Astrocyte (in vitro differentiated cells and primary cell): Measurements from ENCODE around the gene KRT17. TPM values are rescaled to one million over a fixed set of nuclear protein-coding genes. Genes with fewer than 3 reads are reported as not detected.

Source experiments
- DNase-seq: peaks from one replicate; pipeline ENCODE4 v3.0.0-alpha.2; 2010; ENCODE audit warnings: low read depth
- FAIRE-seq: peaks from 2 replicates; lab custom pipeline; 2011; peaks lifted over from hg19 to GRCh38; lab: Jason Lieb, UNC
- H2AFZ ChIP-seq: 2 replicates; pipeline ENCODE4 v1.6.0; 2012; ENCODE audit warnings: low read depth, low read length, inconsistent platforms
- H3K27ac ChIP-seq: 2 replicates; pipeline ENCODE4 v1.5.1; 2011; ENCODE audit warnings: low read depth, low read length, inconsistent platforms
- H3K27me3 ChIP-seq: 2 replicates; pipeline ENCODE4 v1.6.0; 2011; ENCODE audit warnings: low read length, inconsistent platforms; ENCODE audit not compliant: insufficient read depth
- H3K36me3 ChIP-seq: 2 replicates; pipeline ENCODE4 v1.5.1; 2011; ENCODE audit warnings: low read length, inconsistent platforms; ENCODE audit not compliant: insufficient read depth
- H3K4me1 ChIP-seq: 2 replicates; pipeline ENCODE4 v1.5.1; 2011; ENCODE audit warnings: low read length, inconsistent platforms; ENCODE audit not compliant: insufficient read depth
- H3K4me2 ChIP-seq: 2 replicates; pipeline ENCODE4 v1.6.0; 2012; ENCODE audit warnings: low read length, inconsistent platforms
- H3K4me3 ChIP-seq: 2 replicates; pipeline ENCODE4 v1.5.1; 2011; ENCODE audit warnings: low read depth, mild to moderate bottlenecking, low read length, inconsistent platforms; ENCODE audit not compliant: insufficient read depth
- H3K79me2 ChIP-seq: 2 replicates; pipeline ENCODE4 v1.6.0; 2012; ENCODE audit warnings: mild to moderate bottlenecking, low read length, inconsistent platforms; ENCODE audit not compliant: insufficient read depth
- H3K9ac ChIP-seq: 2 replicates; pipeline ENCODE4 v1.6.0; 2012; ENCODE audit warnings: mild to moderate bottlenecking, low read length, inconsistent platforms
- H3K9me3 ChIP-seq: 2 replicates; pipeline ENCODE4 v1.5.1; 2012; ENCODE audit warnings: low read depth, mild to moderate bottlenecking, low read length, inconsistent platforms; ENCODE audit not compliant: insufficient read depth
- H4K20me1 ChIP-seq: 2 replicates; pipeline ENCODE4 v1.6.0; 2012; ENCODE audit warnings: low read length, inconsistent platforms; ENCODE audit not compliant: insufficient read depth
- H3K27ac Mint-ChIP-seq: one replicate; pipeline ENCODE4 v1.8.0; 2021; ENCODE audit warnings: mild to moderate bottlenecking, mixed read lengths; ENCODE audit not compliant: unreplicated experiment
- H3K27me3 Mint-ChIP-seq: one replicate; pipeline ENCODE4 v1.8.0; 2021; ENCODE audit warnings: low read depth, mixed read lengths; ENCODE audit not compliant: unreplicated experiment
- H3K36me3 Mint-ChIP-seq: one replicate; pipeline ENCODE4 v1.8.0; 2021; ENCODE audit warnings: low read depth, mixed read lengths; ENCODE audit not compliant: unreplicated experiment
- H3K4me1 Mint-ChIP-seq: one replicate; pipeline ENCODE4 v1.8.0; 2021; ENCODE audit warnings: low read depth, mixed read lengths; ENCODE audit not compliant: unreplicated experiment
- H3K4me3 Mint-ChIP-seq: one replicate; pipeline ENCODE4 v1.8.0; 2021; ENCODE audit warnings: mild to moderate bottlenecking, moderate library complexity, mixed read lengths; ENCODE audit not compliant: unreplicated experiment
- H3K9me3 Mint-ChIP-seq: one replicate; pipeline ENCODE4 v1.8.0; 2021; ENCODE audit warnings: mild to moderate bottlenecking, mixed read lengths; ENCODE audit not compliant: unreplicated experiment
- CTCF ChIP-seq: IDR thresholded peaks from 2 replicates; pipeline ENCODE4 v1.5.1; 2011; ENCODE audit warnings: low read depth, mild to moderate bottlenecking, inconsistent platforms, low read length, moderate library complexity; ENCODE audit not compliant: insufficient read depth
- EZH2 ChIP-seq: IDR thresholded peaks from 2 replicates; pipeline ENCODE4 v1.6.1; 2012; ENCODE audit warnings: mild to moderate bottlenecking, low read length, inconsistent platforms; ENCODE audit not compliant: insufficient read depth
- total RNA-seq: library from RNA; stranded (reverse); gene quantifications from 2 replicates; pipeline ENCODE4 v1.2.1, GENCODE V29; 2021

The KRT17 gene
- total RNA-seq, 1 donor from 2014 or later = 21.4 TPM

- Histone ChIP-seq H3K4me2 (no peak overlapping the region), H3K27ac (no peak overlapping the region), H3K36me3 (no peaks in the 10 kb centered on the region), H3K79me2 (no peaks in the 10 kb centered on the region), H3K4me3 (no peak overlapping the region), H2AFZ (no peak overlapping the region), H3K4me1 (no peaks in the 10 kb centered on the region), H4K20me1 (no peaks in the 10 kb centered on the region), H3K27me3 (peaks cover 16% of the 10 kb centered on the region), H3K9ac (no peak overlapping the region), H3K9me3 (no peaks in the 10 kb centered on the region)
- H3K36me3 Mint-ChIP-seq = no peaks in the 10 kb centered on the region
- FAIRE-seq (no peak), DNase-seq (no peak)
- H3K4me3 Mint-ChIP-seq = no peak overlapping the region
- peaks cover 10% of the 10 kb centered on the region for H3K27me3 Mint-ChIP-seq
- H3K4me1 Mint-ChIP-seq = no peaks in the 10 kb centered on the region
- no peak overlapping the region for H3K27ac Mint-ChIP-seq
- TF ChIP-seq CTCF = no peak
- TF ChIP-seq EZH2 = no peak
- H3K9me3 Mint-ChIP-seq = no peaks in the 10 kb centered on the region
Measured at GRCh38 chr17:41599680-41600079, 24.7 kb downstream of the KRT17 start.

GRCh38 chr17:41595585-41595984 is 28.8 kb downstream of the KRT17 start:
- H2AFZ ChIP-seq = no peak overlapping the region
- FAIRE-seq = no peak

More at GRCh38 chr17:41595585-41595984, 28.8 kb downstream of the KRT17 start:
- H3K36me3 Mint-ChIP-seq = peaks cover 2% of the 10 kb centered on the region
- Histone ChIP-seq H3K9me3 (no peaks in the 10 kb centered on the region), H3K4me1 (no peaks in the 10 kb centered on the region), H3K4me3 (no peak overlapping the region), H3K36me3 (no peaks in the 10 kb centered on the region), H3K27me3 (peaks cover 18% of the 10 kb centered on the region), H3K4me2 (no peak overlapping the region), H3K9ac (no peak overlapping the region), H3K27ac (no peak overlapping the region), H3K79me2 (no peaks in the 10 kb centered on the region), H4K20me1 (no peaks in the 10 kb centered on the region)
- no peak overlapping the region for H3K27ac Mint-ChIP-seq
- H3K4me3 Mint-ChIP-seq = no peak overlapping the region
- no peak for DNase-seq
- TF ChIP-seq CTCF (no peak), EZH2 (no peak)
- no peaks in the 10 kb centered on the region for H3K4me1 Mint-ChIP-seq
- H3K27me3 Mint-ChIP-seq = peaks cover 21% of the 10 kb centered on the region
- no peaks in the 10 kb centered on the region for H3K9me3 Mint-ChIP-seq
